ENCODE measurements around the gene TSSK6. TPM values are rescaled to one million over a fixed set of nuclear protein-coding genes. Genes with fewer than 3 reads are reported as not detected.

TSSK6 gene
- total and polyA plus RNA-seq, 12 donors, result 0.23 to 1.2 (median 0.45) TPM; not detected in 1

DNA sequence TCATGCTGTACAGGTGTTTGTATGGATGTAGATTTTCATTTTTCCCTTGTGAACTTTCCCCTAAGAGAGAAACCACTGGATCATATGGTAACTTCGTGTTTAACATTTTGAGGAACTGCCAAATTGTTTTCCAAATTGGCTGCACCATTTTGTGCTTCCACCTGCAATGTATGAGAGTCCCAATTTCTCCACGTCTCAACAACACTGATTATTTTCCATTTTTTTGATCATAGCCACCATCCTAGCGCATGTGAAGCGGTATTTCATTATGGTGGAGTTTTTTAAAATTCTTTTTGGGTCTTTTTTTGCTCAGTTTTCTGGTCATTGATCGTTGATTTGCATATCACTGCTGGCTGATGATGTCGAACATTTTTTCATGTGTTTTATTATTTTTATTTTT lies 5.6 kb upstream of the TSSK6 start:
- Histone ChIP-seq H3K4me1 (peaks cover 0 to 57% (median 28%) of the 10 kb centered on the region in 9 donors), H3K9me3 (no peaks in the 10 kb centered on the region), H3K4me3 (no peak overlapping the region), H3K27ac (no peak overlapping the region), H3K36me3 (peaks cover 0 to 54% (median 0%) of the 10 kb centered on the region in 9 donors), H3K27me3 (no peaks in the 10 kb centered on the region)
- DNase-seq, result no peak
- intact Hi-C loops (cut with DNase I), result no loop called here
- WGBS, 2 donors, result 76% methylated on average over 6 of the region's 6 CpGs
- no peak for ATAC-seq
- TF ChIP-seq, protein P1, sequence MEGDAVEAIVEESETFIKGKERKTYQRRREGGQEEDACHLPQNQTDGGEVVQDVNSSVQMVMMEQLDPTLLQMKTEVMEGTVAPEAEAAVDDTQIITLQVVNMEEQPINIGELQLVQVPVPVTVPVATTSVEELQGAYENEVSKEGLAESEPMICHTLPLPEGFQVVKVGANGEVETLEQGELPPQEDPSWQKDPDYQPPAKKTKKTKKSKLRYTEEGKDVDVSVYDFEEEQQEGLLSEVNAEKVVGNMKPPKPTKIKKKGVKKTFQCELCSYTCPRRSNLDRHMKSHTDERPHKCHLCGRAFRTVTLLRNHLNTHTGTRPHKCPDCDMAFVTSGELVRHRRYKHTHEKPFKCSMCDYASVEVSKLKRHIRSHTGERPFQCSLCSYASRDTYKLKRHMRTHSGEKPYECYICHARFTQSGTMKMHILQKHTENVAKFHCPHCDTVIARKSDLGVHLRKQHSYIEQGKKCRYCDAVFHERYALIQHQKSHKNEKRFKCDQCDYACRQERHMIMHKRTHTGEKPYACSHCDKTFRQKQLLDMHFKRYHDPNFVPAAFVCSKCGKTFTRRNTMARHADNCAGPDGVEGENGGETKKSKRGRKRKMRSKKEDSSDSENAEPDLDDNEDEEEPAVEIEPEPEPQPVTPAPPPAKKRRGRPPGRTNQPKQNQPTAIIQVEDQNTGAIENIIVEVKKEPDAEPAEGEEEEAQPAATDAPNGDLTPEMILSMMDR (IDR thresholded peaks at IDR 0.05), result no peak

DNA sequence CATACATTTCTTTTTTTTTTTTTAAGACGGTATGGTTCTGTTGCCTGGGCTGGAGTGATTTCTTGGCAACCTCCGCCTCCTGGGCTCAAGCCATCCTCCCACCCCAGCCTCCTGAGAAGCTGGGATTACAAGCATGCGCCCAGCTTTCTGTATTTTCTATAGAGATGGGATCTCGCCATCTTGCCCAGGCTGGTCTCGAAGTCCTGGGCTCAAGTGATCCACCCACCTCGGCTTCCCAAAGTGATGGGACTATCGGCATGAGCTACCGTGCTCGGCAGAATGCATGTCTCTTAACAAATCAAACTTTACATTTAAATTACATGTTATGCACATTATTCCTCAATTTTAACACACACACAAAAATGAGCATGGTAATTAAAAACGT lies 1.9 kb upstream of the TSSK6 start:
- peaks cover 0 to 12% (median 0%) of the 10 kb centered on the region in 11 donors for H3K9me3 ChIP-seq
- DNase-seq, result no peak
- ATAC-seq, result no peak
- H3K36me3 ChIP-seq, result peaks cover 0 to 34% (median 0%) of the 10 kb centered on the region in 9 donors
- peak overlapping the region in 9 of 10 donors; percentile 56 to 97 (median 91) for H3K4me3 ChIP-seq
- TF ChIP-seq, protein P1 (IDR thresholded peaks at IDR 0.05), result no peak
- H3K27me3 ChIP-seq, result no peaks in the 10 kb centered on the region
- H3K4me1 ChIP-seq, result peaks cover 5 to 52% (median 32%) of the 10 kb centered on the region in 9 donors
- peak overlapping the region in 1 of 10 donors; percentile 93 for H3K27ac ChIP-seq
- intact Hi-C loops (cut with DNase I), result no loop called here
- WGBS, 2 donors, result 79 to 81% methylated on average over 10 of the region's 10 CpGs

DNA sequence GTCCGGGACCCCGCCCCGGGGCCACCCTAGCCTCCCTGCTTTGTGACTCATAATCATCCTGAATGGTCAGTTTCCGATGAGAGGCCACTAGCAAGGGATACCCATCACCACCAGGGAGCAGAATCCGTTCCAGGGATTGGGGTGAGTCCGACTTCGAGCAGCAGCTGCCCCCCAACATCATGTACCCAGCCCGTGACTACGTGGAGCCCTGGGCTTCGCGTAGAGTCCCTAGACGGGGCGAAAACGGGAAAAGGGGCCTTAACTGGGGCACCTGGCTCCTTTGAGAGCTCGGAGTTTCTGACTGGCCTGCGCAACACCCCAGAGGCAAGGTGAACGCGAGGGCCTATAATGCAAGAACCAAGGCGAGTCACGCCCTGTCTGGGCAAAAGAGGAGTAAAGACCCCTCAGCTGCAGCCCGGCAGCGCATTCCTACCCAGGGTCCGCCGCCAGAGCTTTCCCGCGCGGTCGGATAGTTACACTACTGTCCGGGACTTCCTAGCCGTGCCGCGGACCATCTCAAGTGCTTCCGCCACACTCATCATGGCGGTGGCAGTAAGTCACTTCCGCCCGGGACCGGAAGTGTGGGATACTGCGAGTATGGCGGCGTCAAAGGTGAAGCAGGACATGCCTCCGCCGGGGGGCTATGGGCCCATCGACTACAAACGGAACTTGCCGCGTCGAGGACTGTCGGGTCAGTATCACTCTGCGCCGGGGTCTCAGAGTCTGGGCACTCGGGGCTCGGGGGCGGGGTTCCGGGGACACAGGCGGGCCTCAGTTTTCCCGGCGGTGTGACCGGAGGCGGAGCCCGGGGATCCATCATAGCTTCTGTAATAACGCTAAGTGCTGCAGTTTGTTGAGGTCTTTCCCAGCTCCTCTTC lies 533 bp upstream of the TSSK6 start, which contains the start of gene NDUFA13:
Gene NDUFA13 (plus strand): TSS at position 584 of the 878 bp plus-strand sequence. CDS start 14 bp downstream, at position 598.
- intact Hi-C loops (cut with DNase I), result no loop called here

DNA sequence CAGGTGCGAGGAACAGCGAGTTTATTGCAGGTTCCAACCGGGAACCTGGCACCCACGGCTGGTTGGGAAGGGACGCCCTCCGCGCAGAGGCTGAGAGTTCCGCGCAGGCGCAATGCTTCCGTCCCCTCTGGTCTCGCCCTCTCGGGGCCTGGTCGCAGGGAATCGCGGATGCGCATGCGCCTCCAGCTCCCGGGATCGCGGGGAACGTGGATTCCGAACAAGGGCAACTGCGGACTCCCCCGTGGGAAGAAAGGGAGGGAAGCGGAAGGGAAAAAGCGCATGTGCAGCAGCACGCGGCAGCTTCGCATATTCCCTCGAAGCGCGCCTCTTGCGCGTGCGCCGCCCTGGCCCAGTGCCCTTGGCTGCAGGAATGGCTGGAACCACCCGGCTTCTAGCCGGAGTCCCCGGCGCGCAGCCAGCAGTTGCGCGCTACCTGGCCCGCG lies 1.1 kb downstream of the TSSK6 start:
- intact Hi-C loops (cut with DNase I), result no loop called here
- H3K4me1 ChIP-seq, result peaks cover 5 to 40% (median 29%) of the 10 kb centered on the region in 9 donors
- H3K9me3 ChIP-seq, result peaks cover 0 to 12% (median 0%) of the 10 kb centered on the region in 11 donors
- H3K36me3 ChIP-seq, result peaks cover 0 to 9% (median 0%) of the 10 kb centered on the region in 9 donors
- ATAC-seq (peak; percentile 21 to 62 (median 44)), DNase-seq (peak; percentile 85 to 93)
- H3K4me3 ChIP-seq, result peak overlapping the region in 9 of 10 donors; percentile 16 to 43 (median 33)
- peak overlapping the region in 1 of 10 donors; percentile 20 for H3K27ac ChIP-seq
- H3K27me3 ChIP-seq, result no peaks in the 10 kb centered on the region
- TF ChIP-seq, protein P1 (IDR thresholded peaks at IDR 0.05), result no peak
- WGBS, 2 donors, result 8 to 17% methylated on average over 46 of the region's 46 CpGs

More for the DNA sequence above, 533 bp upstream of the TSSK6 start, which contains the start of gene NDUFA13:
- H3K9me3 ChIP-seq, result peaks cover 0 to 12% (median 0%) of the 10 kb centered on the region in 11 donors
- peak within 1 kb of the TSS; percentile 56 to 97 (median 90) for H3K4me3 ChIP-seq
- peaks cover 0 to 25% (median 0%) of the 10 kb centered on the region in 9 donors for H3K36me3 ChIP-seq
- H3K4me1 ChIP-seq, result peaks cover 5 to 52% (median 32%) of the 10 kb centered on the region in 9 donors
- TF ChIP-seq, protein P1 (IDR thresholded peaks at IDR 0.05), result peak in 3 of 9 donors; percentile 3 to 16 (median 7)
- ATAC-seq (peak; percentile 87 to 96 (median 94)), DNase-seq (peak; percentile 93 to 94)
- H3K27me3 ChIP-seq, result no peaks in the 10 kb centered on the region
- 6 to 7% methylated on average over 61 of the region's 61 CpGs for WGBS, 2 donors
- peak within 1 kb of the TSS; percentile 73 to 94 (median 90) for H3K27ac ChIP-seq

Measured in heart right ventricle (tissue), 16 donors.